ENCODE measurements around the gene TAAR6. TPM values are rescaled to one million over a fixed set of nuclear protein-coding genes. Genes with fewer than 3 reads are reported as not detected.

The TAAR6 gene
- total and polyA plus RNA-seq, 2 donors (not counting 3 experiments of a cell fraction or from before 2014, with no cell fraction given), result not detected

DNA sequence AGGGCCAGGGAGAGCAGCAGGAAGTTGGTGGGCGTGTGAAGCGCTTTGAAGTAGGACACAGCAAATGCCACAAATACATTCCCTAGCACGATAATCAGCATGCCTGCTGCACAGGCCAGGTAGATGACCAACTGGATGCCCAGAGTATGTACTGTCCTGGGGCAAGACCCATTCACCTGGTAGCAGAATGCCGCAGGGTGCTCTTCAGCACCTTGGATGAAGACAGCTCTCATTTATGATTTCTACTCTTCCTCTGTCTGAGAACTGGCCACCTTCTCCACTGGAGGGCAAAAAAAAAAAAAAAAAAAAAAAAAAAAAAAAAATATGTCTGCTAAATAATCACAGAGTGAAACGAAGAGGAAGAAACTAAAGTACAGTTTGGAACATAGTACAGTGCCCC lies 19.3 kb downstream of the TAAR6 start, which contains the start of gene TAAR5:
TSS of gene TAAR5 (minus strand) at position 288 of the 400 bp plus-strand sequence. CDS start at position 233, 55 bp downstream.
- FAIRE-seq (no peak), DNase-seq (ENCODE audit: low read depth, low spot score) (no peak)
- no TSS peak for BruUV-seq (replicated peaks)
- H2AFZ ChIP-seq (ENCODE audit: low read depth, low read length), result no peak within 1 kb of the TSS
- no peaks in the 10 kb centered on the region for H3K36me3 ChIP-seq (ENCODE audit: control insufficient read depth in 2 of 2, extremely low read depth in 1 of 2, insufficient read depth in 2 of 2, low read length in 2 of 2)
- no peak within 1 kb of the TSS for H3K4me2 ChIP-seq (ENCODE audit: insufficient read depth, low read length)
- no peak within 1 kb of the TSS for H3K9ac ChIP-seq (replicated peaks; ENCODE audit: extremely low read depth, insufficient read depth, low read length)
- dilution Hi-C loops (cut with MboI; ENCODE audit: extremely low pct_ligation_motif_present, low sequenced_read_pairs) (no loop called here), intact Hi-C loops (cut with micrococcal nuclease) (no loop called here)
- no peaks in the 10 kb centered on the region for H3K9me1 ChIP-seq (replicated peaks; ENCODE audit: control insufficient read depth, extremely low read depth, insufficient read depth, low read length)
- no peak within 1 kb of the TSS for H3K4me3 ChIP-seq (replicated peaks in 1 of 3; ENCODE audit: insufficient read depth in 1 of 3, low read depth in 1 of 3, low read length in 3 of 3)
- no peaks in the 10 kb centered on the region for H3K79me2 ChIP-seq (ENCODE audit: control insufficient read depth, insufficient read depth, low read length)
- no peak within 1 kb of the TSS for H3K27ac ChIP-seq (ENCODE audit: insufficient read depth, low read depth, low read length)
- CTCF ChIA-PET, result interaction anchor here (0.6 to 1.3 kb wide), 3 partner anchors 14 to 752 kb away, joined by 3 to 4 read pairs (median 3); no protein-coding TSS in a partner anchor
- no peaks in the 10 kb centered on the region for H3K9me3 ChIP-seq (replicated peaks; ENCODE audit: control insufficient read depth, insufficient read depth, low read length)
- TF ChIP-seq CTCF (IDR thresholded peaks at IDR 0.05; ENCODE audit: extremely low read depth in 1 of 2, insufficient read depth in 1 of 2, low read depth in 1 of 2, low read length in 2 of 2) (no peak), POLR2AphosphoS5 (IDR thresholded peaks at IDR 0.05; ENCODE audit: insufficient read depth, low read depth, low read length) (no peak), JUN (IDR thresholded peaks at IDR 0.05; ENCODE audit: borderline replicate concordance, insufficient read depth, insufficient read length, low read depth) (no peak), EZH2 (IDR thresholded peaks at IDR 0.05; ENCODE audit: borderline replicate concordance, low read depth, low read length, severe bottlenecking) (no peak), POLR2A (IDR thresholded peaks at IDR 0.05; ENCODE audit: low read depth, low read length) (no peak), MYC (IDR thresholded peaks at IDR 0.05; ENCODE audit: low read depth, low read length) (no peak)
- POLR2A ChIA-PET, result no interaction called here
- H4K20me1 ChIP-seq (replicated peaks; ENCODE audit: control insufficient read depth, extremely low read depth, insufficient read depth, low read length), result no peaks in the 10 kb centered on the region
- H3K4me1 ChIP-seq (ENCODE audit: control insufficient read depth, extremely low read depth, insufficient read depth, low read length), result no peaks in the 10 kb centered on the region
- peaks cover 0 to 3% of the 10 kb centered on the region in 2 experiments for H3K27me3 ChIP-seq (ENCODE audit: control insufficient read depth in 2 of 2, insufficient read depth in 2 of 2, low read length in 2 of 2)

GRCh38 chr6:132590362-132590761 lies 20.2 kb downstream of the TAAR6 start:
- Histone ChIP-seq H3K4me1 (ENCODE audit: control insufficient read depth, extremely low read depth, insufficient read depth, low read length) (no peaks in the 10 kb centered on the region), H3K27me3 (ENCODE audit: control insufficient read depth in 2 of 2, insufficient read depth in 2 of 2, low read length in 2 of 2) (peaks cover 0 to 3% of the 10 kb centered on the region in 2 experiments), H3K9ac (replicated peaks; ENCODE audit: extremely low read depth, insufficient read depth, low read length) (no peak overlapping the region), H3K79me2 (ENCODE audit: control insufficient read depth, insufficient read depth, low read length) (no peaks in the 10 kb centered on the region), H3K4me3 (replicated peaks in 1 of 3; ENCODE audit: insufficient read depth in 1 of 3, low read depth in 1 of 3, low read length in 3 of 3) (no peak overlapping the region), H3K9me1 (replicated peaks; ENCODE audit: control insufficient read depth, extremely low read depth, insufficient read depth, low read length) (no peaks in the 10 kb centered on the region), H3K9me3 (replicated peaks; ENCODE audit: control insufficient read depth, insufficient read depth, low read length) (no peaks in the 10 kb centered on the region), H2AFZ (ENCODE audit: low read depth, low read length) (no peak overlapping the region), H3K36me3 (ENCODE audit: control insufficient read depth in 2 of 2, extremely low read depth in 1 of 2, insufficient read depth in 2 of 2, low read length in 2 of 2) (no peaks in the 10 kb centered on the region), H3K4me2 (ENCODE audit: insufficient read depth, low read length) (no peak overlapping the region), H3K27ac (ENCODE audit: insufficient read depth, low read depth, low read length) (no peak overlapping the region), H4K20me1 (replicated peaks; ENCODE audit: control insufficient read depth, extremely low read depth, insufficient read depth, low read length) (no peaks in the 10 kb centered on the region)
- DNase-seq (ENCODE audit: low read depth, low spot score), result no peak
- BruUV-seq (replicated peaks), result no TSS peak
- POLR2A ChIA-PET, result no interaction called here
- dilution Hi-C loops (cut with MboI; ENCODE audit: extremely low pct_ligation_motif_present, low sequenced_read_pairs) (no loop called here), intact Hi-C loops (cut with micrococcal nuclease) (no loop called here)
- CTCF ChIA-PET, result interaction anchor here (0.9 to 1.5 kb wide), 3 partner anchors 12 to 19 kb away, joined by 3 to 4 read pairs (median 3); no protein-coding TSS in a partner anchor
- TF ChIP-seq CTCF (IDR thresholded peaks at IDR 0.05; ENCODE audit: extremely low read depth in 1 of 2, insufficient read depth in 1 of 2, low read depth in 1 of 2, low read length in 2 of 2), result no peak
- no peak for TF ChIP-seq POLR2A (IDR thresholded peaks at IDR 0.05; ENCODE audit: low read depth, low read length)
- TF ChIP-seq MYC (IDR thresholded peaks at IDR 0.05; ENCODE audit: low read depth, low read length), result no peak
- no peak for TF ChIP-seq GATA2 (IDR thresholded peaks at IDR 0.05; ENCODE audit: insufficient read depth, insufficient read length, low read depth, low read length)
- TF ChIP-seq JUN (IDR thresholded peaks at IDR 0.05; ENCODE audit: borderline replicate concordance, insufficient read depth, insufficient read length, low read depth), result no peak
- TF ChIP-seq EZH2 (IDR thresholded peaks at IDR 0.05; ENCODE audit: borderline replicate concordance, low read depth, low read length, severe bottlenecking), result no peak
- no peak for TF ChIP-seq POLR2AphosphoS5 (IDR thresholded peaks at IDR 0.05; ENCODE audit: insufficient read depth, low read depth, low read length)
- TF ChIP-seq MAX (IDR thresholded peaks at IDR 0.05; ENCODE audit: insufficient read depth, insufficient read length), result no peak
- TF ChIP-seq FOS (IDR thresholded peaks at IDR 0.05; ENCODE audit: borderline replicate concordance, insufficient read depth, low read length), result no peak
- FAIRE-seq, result no peak
